H1 (cell line): ENCODE measurements around the gene LRRC56.

Experiments
- CEBPB ChIP-seq: IDR thresholded peaks from 2 replicates; pipeline ENCODE4 v1.6.1; 2012; ENCODE audit warnings: low read depth, low read length
- CHD1 ChIP-seq: IDR thresholded peaks from 2 replicates; pipeline ENCODE4 v1.6.1; 2012; ENCODE audit warnings: low read depth, low read length, improper control_type of control experiment
- EP300 ChIP-seq, 2 experiments: IDR thresholded peaks; 1 replicate in 1 of 2; 2 replicates in 1 of 2; pipeline ENCODE4 v1.6.1; 2011 to 2012; ENCODE audit warnings: low read depth in 2 of 2, low read length in 2 of 2, mild to moderate bottlenecking in 2 of 2, borderline replicate concordance in 1 of 2, inconsistent platforms in 1 of 2, moderate library complexity in 1 of 2
- GTF2F1 ChIP-seq: IDR thresholded peaks from 2 replicates; pipeline ENCODE4 v1.6.1; 2012; ENCODE audit warnings: low read depth, low read length, improper control_type of control experiment, borderline replicate concordance
- KDM1A ChIP-seq: fragments of 200-600, 300-600 bp; sonication (generic); IDR thresholded peaks from 2 replicates; pipeline ENCODE4 v1.7.1; 2016; ENCODE audit warnings: mild to moderate bottlenecking, low read length, borderline replicate concordance
- POLR2A ChIP-seq, 2 experiments: IDR thresholded peaks; 1 replicate in 1 of 2; 2 replicates in 1 of 2; pipeline ENCODE4 v1.6.1; 2011; ENCODE audit warnings: low read depth in 2 of 2, low read length in 2 of 2, mild to moderate bottlenecking in 2 of 2; ENCODE audit errors: control extremely low read depth in 1 of 2
- POLR2AphosphoS5 ChIP-seq: IDR thresholded peaks from 2 replicates; pipeline ENCODE4 v1.6.1; 2011; ENCODE audit warnings: low read depth, low read length
- POU5F1 ChIP-seq: IDR thresholded peaks from 2 replicates; pipeline ENCODE4 v1.6.1; 2011; ENCODE audit warnings: low read depth, mild to moderate bottlenecking, low read length, moderate library complexity
- SUZ12 ChIP-seq: fragments of 200-600 bp; sonication (generic); IDR thresholded peaks from 2 replicates; pipeline ENCODE4 v1.6.1; 2012; ENCODE audit warnings: mild to moderate bottlenecking, inconsistent platforms, low read length, moderate library complexity, mixed read lengths
- TCF12 ChIP-seq: IDR thresholded peaks from 2 replicates; pipeline ENCODE4 v1.6.1; 2011; ENCODE audit warnings: low read depth, mild to moderate bottlenecking, low read length
- YY1 ChIP-seq: IDR thresholded peaks from 2 replicates; pipeline ENCODE4 v1.6.1; 2011; ENCODE audit warnings: low read depth, mild to moderate bottlenecking, low read length
- ZNF274 ChIP-seq: IDR thresholded peaks from 2 replicates; pipeline ENCODE4 v1.7.0; 2012; ENCODE audit warnings: low read length, borderline replicate concordance; ENCODE audit errors: extremely low read depth
- TF ChIP-seq, protein P1 (sequence below), 3 experiments: IDR thresholded peaks; 1 replicate in 2 of 3; 2 replicates in 1 of 3; pipeline versions ENCODE4 v1.5.1 to v1.6.1; 2011; ENCODE audit warnings: low read length in 3 of 3, mild to moderate bottlenecking in 3 of 3, inconsistent platforms in 2 of 3, low read depth in 1 of 3, moderate library complexity in 1 of 3; ENCODE audit not compliant: insufficient read depth in 1 of 3; ENCODE audit errors: control extremely low read depth in 1 of 3

GRCh38 chr11:553083-553987 lies 16.0 kb downstream of the LRRC56 start:
- TF ChIP-seq EP300 (IDR thresholded peaks at IDR 0.05; ENCODE audit: borderline replicate concordance in 1 of 2, low read depth in 2 of 2, low read length in 2 of 2) (no peak), GTF2F1 (no peak), TCF12 (no peak), CEBPB (no peak), POLR2AphosphoS5 (no peak), SUZ12 (no peak), KDM1A (no peak), YY1 (no peak), ZNF274 (no peak), POLR2A (IDR thresholded peaks at IDR 0.05; ENCODE audit: control extremely low read depth in 1 of 2, low read depth in 2 of 2, low read length in 2 of 2) (no peak), CHD1 (no peak), POU5F1 (no peak)
- TF ChIP-seq, protein P1, sequence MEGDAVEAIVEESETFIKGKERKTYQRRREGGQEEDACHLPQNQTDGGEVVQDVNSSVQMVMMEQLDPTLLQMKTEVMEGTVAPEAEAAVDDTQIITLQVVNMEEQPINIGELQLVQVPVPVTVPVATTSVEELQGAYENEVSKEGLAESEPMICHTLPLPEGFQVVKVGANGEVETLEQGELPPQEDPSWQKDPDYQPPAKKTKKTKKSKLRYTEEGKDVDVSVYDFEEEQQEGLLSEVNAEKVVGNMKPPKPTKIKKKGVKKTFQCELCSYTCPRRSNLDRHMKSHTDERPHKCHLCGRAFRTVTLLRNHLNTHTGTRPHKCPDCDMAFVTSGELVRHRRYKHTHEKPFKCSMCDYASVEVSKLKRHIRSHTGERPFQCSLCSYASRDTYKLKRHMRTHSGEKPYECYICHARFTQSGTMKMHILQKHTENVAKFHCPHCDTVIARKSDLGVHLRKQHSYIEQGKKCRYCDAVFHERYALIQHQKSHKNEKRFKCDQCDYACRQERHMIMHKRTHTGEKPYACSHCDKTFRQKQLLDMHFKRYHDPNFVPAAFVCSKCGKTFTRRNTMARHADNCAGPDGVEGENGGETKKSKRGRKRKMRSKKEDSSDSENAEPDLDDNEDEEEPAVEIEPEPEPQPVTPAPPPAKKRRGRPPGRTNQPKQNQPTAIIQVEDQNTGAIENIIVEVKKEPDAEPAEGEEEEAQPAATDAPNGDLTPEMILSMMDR (IDR thresholded peaks at IDR 0.05; ENCODE audit: control extremely low read depth in 1 of 3, insufficient read depth in 1 of 3, low read depth in 1 of 3, low read length in 3 of 3) = no peak
